Esophagus squamous epithelium (tissue), 4 donors: Measurements from ENCODE around the gene GTPBP3.

Experiments
- CTCF ChIP-seq, 6 experiments: fragments of 450-650 bp in 4 of 6; fragments of 200-600 bp in 2 of 6; sonication (generic) in 2 of 6; IDR thresholded peaks; one replicate each; pipeline ENCODE4 v1.5.1; 2016 to 2019; ENCODE audit warnings: antibody characterized with exemption in 6 of 6, mild to moderate bottlenecking in 4 of 6, moderate library complexity in 4 of 6
- POLR2A ChIP-seq, 4 donors: fragments of 450-650 bp; IDR thresholded peaks; one replicate each; pipeline ENCODE4 v1.6.1; 2017; ENCODE audit warnings: antibody characterized with exemption in 4 of 4, mild to moderate bottlenecking in 4 of 4, moderate library complexity in 3 of 4

- TF ChIP-seq CTCF (IDR thresholded peaks at IDR 0.05) (no peak), POLR2A (IDR thresholded peaks at IDR 0.05) (no peak)
Measured at GRCh38 chr19:17303940-17304267, 33.4 kb upstream of the GTPBP3 start.
